SK-N-SH (cell line): ENCODE measurements around the gene RAPGEF4.

ENCODE experiments used
- EZH2phosphoT487 ChIP-seq: fragments of 200-600 bp; sonication (generic); IDR thresholded peaks from 2 replicates; pipeline ENCODE4 v1.6.1; 2017; ENCODE audit warnings: low read depth, mixed run types, mild to moderate bottlenecking, antibody characterized with exemption, moderate library complexity, borderline replicate concordance
- FOXM1 ChIP-seq: IDR thresholded peaks from 2 replicates; pipeline ENCODE4 v1.4.0; 2012; ENCODE audit warnings: low read depth, mild to moderate bottlenecking
- MAX ChIP-seq: IDR thresholded peaks from 2 replicates; pipeline ENCODE4 v1.4.0; 2012; ENCODE audit warnings: low read depth
- POLR2AphosphoS5 ChIP-seq: IDR thresholded peaks from 2 replicates; pipeline ENCODE4 v1.6.1; 2012; ENCODE audit warnings: low read depth, low read length
- RAD21 ChIP-seq: IDR thresholded peaks from 2 replicates; pipeline ENCODE4 v1.6.1; 2012; ENCODE audit warnings: mild to moderate bottlenecking, low read length
- RXRA ChIP-seq: IDR thresholded peaks from 2 replicates; pipeline ENCODE4 v1.4.0; 2012; ENCODE audit warnings: low read depth, mild to moderate bottlenecking, borderline replicate concordance
- TF ChIP-seq, protein P1 (sequence below): fragments of 200-600 bp; sonication (generic); IDR thresholded peaks from 2 replicates; pipeline ENCODE4 v1.6.1; 2017; ENCODE audit warnings: antibody characterized with exemption, mild to moderate bottlenecking, moderate library complexity
- TF ChIP-seq, protein P2 (sequence below): IDR thresholded peaks from 2 replicates; pipeline ENCODE4; 2012

GRCh38 chr2:173086518-173087213, 351.0 kb downstream of the RAPGEF4 start:
- TF ChIP-seq, protein P1, sequence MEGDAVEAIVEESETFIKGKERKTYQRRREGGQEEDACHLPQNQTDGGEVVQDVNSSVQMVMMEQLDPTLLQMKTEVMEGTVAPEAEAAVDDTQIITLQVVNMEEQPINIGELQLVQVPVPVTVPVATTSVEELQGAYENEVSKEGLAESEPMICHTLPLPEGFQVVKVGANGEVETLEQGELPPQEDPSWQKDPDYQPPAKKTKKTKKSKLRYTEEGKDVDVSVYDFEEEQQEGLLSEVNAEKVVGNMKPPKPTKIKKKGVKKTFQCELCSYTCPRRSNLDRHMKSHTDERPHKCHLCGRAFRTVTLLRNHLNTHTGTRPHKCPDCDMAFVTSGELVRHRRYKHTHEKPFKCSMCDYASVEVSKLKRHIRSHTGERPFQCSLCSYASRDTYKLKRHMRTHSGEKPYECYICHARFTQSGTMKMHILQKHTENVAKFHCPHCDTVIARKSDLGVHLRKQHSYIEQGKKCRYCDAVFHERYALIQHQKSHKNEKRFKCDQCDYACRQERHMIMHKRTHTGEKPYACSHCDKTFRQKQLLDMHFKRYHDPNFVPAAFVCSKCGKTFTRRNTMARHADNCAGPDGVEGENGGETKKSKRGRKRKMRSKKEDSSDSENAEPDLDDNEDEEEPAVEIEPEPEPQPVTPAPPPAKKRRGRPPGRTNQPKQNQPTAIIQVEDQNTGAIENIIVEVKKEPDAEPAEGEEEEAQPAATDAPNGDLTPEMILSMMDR: no peak
- TF ChIP-seq EZH2phosphoT487: no peak
- TF ChIP-seq RAD21: no peak
- TF ChIP-seq POLR2AphosphoS5: no peak
- no peak for TF ChIP-seq RXRA
- no peak for TF ChIP-seq MAX
- no peak for TF ChIP-seq FOXM1
- TF ChIP-seq, protein P2, sequence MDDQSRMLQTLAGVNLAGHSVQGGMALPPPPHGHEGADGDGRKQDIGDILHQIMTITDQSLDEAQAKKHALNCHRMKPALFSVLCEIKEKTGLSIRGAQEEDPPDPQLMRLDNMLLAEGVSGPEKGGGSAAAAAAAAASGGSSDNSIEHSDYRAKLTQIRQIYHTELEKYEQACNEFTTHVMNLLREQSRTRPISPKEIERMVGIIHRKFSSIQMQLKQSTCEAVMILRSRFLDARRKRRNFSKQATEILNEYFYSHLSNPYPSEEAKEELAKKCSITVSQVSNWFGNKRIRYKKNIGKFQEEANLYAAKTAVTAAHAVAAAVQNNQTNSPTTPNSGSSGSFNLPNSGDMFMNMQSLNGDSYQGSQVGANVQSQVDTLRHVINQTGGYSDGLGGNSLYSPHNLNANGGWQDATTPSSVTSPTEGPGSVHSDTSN: no peak
